GM21381 (cell line): ENCODE results near the gene DR1.

Source experiments
- ATAC-seq: cut with Tn5 transposase; IDR thresholded peaks from one replicate; pipeline ENCODE4 v1.9.1; 2021; ENCODE audit warnings: mild to moderate bottlenecking, moderate library complexity; ENCODE audit not compliant: unreplicated experiment

Gene DR1

GRCh38 chr1:93345633-93346420, at the start of gene DR1:
Gene DR1, plus strand, starts transcription at chr1:93345907. Its CDS starts 739 bp downstream, at chr1:93346646.
- ATAC-seq = peak; percentile 84

GRCh38 chr1:93296555-93297154, 49.1 kb upstream of the DR1 start:
- no peak for ATAC-seq

- ATAC-seq = no peak
Measured at GRCh38 chr1:93301131-93301530, 44.6 kb upstream of the DR1 start.

GRCh38 chr1:93302078-93302477, 43.6 kb upstream of the DR1 start:
- ATAC-seq = no peak

GRCh38 chr1:93304716-93305138, 41.0 kb upstream of the DR1 start:
- ATAC-seq = no peak

- ATAC-seq = no peak
Measured at GRCh38 chr1:93306920-93307319, 38.8 kb upstream of the DR1 start.

GRCh38 chr1:93313026-93313425, 32.7 kb upstream of the DR1 start:
- ATAC-seq = no peak

- no peak for ATAC-seq
Measured at GRCh38 chr1:93317207-93317606, 28.5 kb upstream of the DR1 start.

GRCh38 chr1:93317943-93318342, 27.8 kb upstream of the DR1 start:
- ATAC-seq = no peak

- ATAC-seq = no peak
Measured at GRCh38 chr1:93321720-93322119, 24.0 kb upstream of the DR1 start.

GRCh38 chr1:93322349-93322748, 23.4 kb upstream of the DR1 start:
- ATAC-seq = no peak

GRCh38 chr1:93323185-93323820, 22.4 kb upstream of the DR1 start:
- no peak for ATAC-seq

GRCh38 chr1:93324486-93325464, 20.9 kb upstream of the DR1 start:
- ATAC-seq = no peak

- no peak for ATAC-seq
Measured at GRCh38 chr1:93328809-93329760, 16.6 kb upstream of the DR1 start.

- no peak for ATAC-seq
Measured at GRCh38 chr1:93330196-93330595, 15.5 kb upstream of the DR1 start.

GRCh38 chr1:93330617-93331016, 15.1 kb upstream of the DR1 start:
- no peak for ATAC-seq

- no peak for ATAC-seq
Measured at GRCh38 chr1:93331412-93331811, 14.3 kb upstream of the DR1 start.

- ATAC-seq = no peak
Measured at GRCh38 chr1:93332368-93332767, 13.3 kb upstream of the DR1 start.

GRCh38 chr1:93338387-93339146, 7.1 kb upstream of the DR1 start:
- no peak for ATAC-seq
